Measurements from ENCODE around the gene TCP1.

- no peak for TF ChIP-seq CTCF (IDR thresholded peaks at IDR 0.05; ENCODE audit: insufficient read depth, low read length, poor library complexity, severe bottlenecking)
- TF ChIP-seq EZH2phosphoT487 (conservative IDR thresholded peaks at IDR 0.05; ENCODE audit: low read length): no peak
These were observed 41.3 kb upstream of the TCP1 start for GRCh38 chr6:159830501-159831372.

All from SU-DHL-6 (cell line).